Measurements from ENCODE around the gene TMEM151B.

The TMEM151B gene

DNA sequence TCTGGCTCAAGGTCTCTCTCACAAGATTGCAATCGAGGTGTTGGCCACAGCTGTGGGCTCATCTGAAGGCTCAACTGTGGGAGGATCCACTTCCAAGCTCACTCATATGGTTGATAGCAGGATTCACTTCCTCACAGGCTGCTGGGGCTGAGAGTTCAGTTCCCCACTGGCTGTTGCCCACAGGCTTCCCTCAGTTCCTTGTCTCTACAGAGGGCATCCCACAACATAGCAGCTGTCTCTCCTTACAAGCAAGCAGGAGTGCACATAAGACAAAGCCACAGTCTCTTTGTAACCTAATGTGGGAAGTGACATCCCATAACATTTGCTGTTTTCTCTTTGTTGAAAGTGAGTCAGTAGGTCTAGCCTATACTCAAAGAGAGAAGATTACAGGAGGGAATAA, 86.2 kb downstream of the TMEM151B start:
- Mint-ChIP-seq H3K27ac (no peak overlapping the region), H3K4me1 (ENCODE audit: low read depth) (peaks cover 13% of the 10 kb centered on the region), H3K9me3 (peaks cover 19% of the 10 kb centered on the region), H3K27me3 (peaks cover 4% of the 10 kb centered on the region), H3K36me3 (ENCODE audit: low read depth) (no peaks in the 10 kb centered on the region), H3K4me3 (no peak overlapping the region)
- intact Hi-C loops (cut with micrococcal nuclease): no loop called here
